NCI-H2107 (cell line): ENCODE data around the gene ETFB.

Experiments used
- DNase-seq: peaks from one replicate; lab custom pipeline; 2025; lab: John Stamatoyannopoulos, UW

ETFB gene

DNA sequence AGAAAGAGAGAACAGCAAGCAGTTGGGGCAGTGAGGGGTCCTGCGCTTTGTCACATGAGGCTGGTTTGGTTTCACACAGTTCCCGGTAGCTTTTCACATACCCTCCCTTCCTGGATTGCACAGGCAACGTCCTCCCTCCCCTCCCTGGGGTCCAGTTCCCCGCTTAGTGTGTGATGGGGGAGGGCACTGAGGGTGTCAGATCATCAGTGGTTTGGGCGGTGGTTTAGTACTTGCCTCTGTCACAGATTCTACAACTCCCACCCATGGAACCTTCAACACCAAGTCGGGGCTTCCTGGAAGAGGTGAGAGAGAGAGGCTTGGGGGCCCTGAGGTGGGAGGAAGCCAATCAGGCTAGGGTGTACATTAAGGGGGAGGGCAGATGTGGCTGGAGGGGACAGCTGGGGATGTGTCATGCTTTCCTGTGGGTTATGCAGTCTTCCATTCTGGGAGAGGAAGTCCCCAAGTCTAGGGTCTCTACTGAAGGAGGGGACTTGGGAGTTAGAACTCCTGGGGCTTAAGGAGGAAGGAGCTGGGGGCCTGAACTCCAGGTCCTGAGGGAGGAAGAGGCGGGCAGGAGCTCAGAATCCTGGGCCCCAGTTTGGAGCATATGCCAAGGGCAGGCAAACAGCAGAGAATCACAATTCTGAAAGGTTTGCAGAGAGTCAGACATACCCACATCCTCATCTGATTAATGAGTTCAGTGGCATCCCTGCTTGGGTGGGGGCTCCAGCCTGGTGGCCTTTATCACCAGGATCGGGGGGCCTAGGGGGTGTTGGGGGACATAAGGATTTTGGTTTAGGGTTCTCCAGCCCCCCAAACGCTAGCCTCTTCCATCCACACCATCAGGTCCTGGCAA is 6.7 kb upstream of the ETFB start, which contains the start of gene NKG7:
Gene NKG7 (minus strand): TSS at position 6 of the 856 bp plus-strand sequence. CDS start 119 bp downstream, outside the sequence.
- DNase-seq: no peak

DNA sequence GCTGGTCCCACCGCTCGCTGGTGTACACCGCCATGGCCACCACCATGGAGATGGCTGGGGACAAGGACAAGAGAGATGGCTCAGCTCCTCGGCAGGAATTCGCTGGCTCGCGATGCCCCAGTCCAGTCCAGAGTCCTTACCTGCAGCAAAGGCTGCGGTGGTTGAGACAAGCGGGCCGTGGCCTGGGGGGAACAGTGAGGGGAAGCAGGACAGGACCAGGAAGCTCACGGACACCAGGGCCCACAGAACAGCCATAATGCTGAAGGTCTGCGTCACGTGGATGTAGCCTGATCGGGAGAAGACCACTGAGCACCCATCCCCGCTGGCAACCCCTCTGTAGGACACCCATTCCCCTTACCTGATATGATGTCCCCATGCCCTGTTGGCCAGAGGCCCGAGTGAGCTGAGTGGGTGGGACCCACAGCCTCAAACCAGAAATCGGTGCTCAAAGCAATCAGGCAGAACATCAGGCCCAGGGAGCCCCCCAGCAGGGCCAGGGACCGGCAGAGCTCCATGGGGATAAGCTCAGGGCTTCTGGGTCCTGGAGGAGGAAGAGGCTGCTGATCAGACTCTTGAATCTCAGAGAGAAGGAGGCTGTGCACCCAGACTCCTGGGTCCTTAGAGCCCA is 5.9 kb upstream of the ETFB start:
- DNase-seq: no peak

DNA sequence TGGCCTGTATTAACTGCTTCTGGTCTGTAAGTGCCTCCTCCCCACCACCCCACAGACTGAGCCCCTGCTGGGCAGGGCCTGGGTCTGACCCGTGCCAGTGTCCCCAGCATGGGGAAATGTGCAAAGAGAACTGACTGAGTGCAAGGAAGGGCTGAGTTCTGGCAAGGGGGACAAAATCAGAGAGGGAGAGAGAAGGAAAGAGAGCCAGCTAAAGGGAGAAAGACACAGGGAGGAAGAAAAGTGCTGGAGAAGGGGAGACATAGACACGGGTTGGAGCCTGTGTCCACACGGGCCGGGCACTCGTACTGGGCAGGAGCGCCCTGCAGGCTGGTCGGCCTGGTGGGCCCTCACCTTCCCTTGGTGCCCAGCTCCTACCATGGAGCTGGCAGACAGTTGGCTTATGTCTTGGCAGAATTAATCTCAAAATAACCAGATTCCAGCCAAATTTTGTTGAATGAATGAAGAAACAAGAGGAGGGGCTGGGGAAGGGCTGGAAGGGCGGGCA is 5.0 kb upstream of the ETFB start:
- DNase-seq: no peak

DNA sequence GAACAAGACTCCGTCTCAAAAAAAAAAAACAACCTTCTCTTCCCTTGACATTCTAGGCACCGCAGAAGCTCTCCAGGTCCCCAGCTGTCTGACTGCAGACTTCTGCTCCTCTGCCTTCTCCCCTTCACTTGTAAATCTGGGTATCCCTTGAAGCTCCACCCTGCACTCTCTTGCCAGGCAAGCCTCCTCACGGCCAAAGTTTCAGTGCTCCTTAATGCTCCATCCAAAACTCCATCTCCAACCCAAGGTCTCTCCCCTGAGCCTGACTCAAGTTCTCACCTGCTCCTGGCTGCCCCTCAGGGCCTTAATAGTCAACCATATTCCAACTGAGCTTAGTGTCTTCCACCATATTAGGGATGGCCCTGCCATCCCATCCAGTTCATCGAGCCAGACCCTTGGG is 4.0 kb upstream of the ETFB start:
- no peak for DNase-seq

DNA sequence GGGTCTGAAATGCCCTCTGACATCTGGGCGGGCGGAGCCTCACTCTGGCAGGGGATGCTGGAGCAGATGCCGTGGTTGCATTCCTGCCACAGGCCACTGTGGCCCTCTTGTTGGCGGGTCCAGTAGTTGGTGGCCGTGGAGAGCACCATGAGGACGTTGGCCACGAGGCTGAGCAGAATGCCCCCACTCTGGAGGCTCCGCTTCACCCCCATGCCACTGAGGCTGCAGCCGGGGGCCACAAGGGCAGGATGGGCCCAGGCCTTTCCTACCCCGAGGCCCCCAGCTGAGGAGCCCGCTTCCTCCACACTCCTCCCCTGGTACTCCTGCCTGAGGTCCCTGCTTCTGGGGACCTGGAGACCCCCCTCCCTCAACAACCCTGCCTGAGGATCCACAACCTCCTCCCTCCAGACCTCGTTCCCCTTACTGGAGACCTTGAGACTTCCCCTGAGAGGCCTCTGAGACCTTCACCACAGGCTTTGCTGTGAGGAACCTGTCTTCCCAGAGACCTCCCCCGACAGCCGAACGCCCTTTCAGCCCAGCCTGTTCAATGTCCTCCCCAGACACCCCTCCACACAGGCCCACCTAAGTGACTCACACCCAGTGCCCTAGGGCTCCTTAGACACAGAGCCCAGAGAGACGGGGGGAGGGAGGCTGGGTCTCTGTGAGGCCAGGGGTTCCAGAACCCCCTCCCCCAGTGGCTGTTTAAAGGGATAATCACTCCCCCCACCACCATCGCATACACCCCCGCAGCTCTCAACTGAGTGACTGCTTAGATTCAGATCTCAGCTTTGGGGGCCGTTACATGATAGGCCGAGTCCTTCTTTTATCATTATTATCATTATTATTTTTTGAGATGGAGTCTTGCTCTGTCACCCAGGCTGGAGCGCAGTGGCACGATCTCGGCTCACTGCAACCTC is 2.4 kb upstream of the ETFB start, which contains the start of gene CLDND2:
Gene CLDND2 (minus strand): TSS at position 638 of the 917 bp plus-strand sequence. CDS start 426 bp downstream, at position 212.
- DNase-seq: no peak

DNA sequence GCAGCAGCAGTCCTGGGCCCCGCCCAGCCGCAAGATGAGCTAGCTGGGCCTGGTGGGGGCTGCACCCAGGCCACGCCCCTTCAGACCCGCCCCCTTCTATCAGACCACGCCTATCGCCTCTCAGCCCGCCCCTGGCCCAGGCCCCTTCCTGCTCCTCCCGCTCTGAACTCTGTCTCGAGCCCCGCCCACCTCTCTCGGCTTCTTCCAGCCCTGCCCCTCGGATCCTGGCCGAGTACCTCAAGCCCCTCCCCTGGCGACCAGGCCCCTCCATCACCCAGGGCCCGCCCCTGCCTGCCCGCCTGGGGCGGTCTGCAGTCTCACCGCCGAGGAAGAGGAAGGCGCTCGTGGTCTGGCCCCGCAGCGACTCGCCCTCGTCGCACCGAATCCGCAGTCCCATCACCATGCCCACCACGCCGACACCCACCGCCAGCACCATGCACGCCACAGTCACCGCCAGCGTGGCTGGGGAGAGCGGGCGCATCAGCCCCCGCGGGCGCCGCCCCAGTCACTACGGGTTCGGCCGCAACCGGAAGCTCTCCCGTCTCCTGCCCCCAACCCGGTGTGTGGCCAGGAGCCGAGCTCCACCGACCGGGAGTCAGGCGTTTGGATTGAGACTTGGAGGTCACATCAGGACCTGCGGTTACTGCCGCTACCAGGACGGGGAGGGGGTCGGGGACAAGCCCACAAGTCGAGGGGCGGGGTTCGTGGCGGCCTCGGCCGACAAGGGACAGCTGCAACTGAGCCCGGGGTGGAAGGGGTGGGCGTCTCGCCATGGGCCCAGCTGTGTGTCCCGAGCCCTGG is 1.6 kb upstream of the ETFB start:
- peak; percentile 89 for DNase-seq

DNA sequence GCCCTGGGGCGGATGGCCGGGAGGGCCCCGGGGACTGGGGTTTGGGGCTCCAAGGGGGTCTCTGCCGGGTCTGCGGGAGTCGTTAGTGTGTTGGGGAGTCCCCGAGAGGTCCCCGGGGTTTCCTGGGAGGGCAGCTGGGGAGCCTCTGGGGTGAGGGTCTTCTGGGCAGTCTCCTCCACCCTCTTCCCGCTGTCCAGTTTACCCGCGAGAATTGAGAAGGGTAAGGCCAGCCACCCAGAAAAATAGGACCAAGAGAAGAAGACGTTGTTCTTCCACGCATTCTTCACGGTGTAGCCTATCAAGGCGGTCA is 1.0 kb upstream of the ETFB start:
- no peak for DNase-seq

DNA sequence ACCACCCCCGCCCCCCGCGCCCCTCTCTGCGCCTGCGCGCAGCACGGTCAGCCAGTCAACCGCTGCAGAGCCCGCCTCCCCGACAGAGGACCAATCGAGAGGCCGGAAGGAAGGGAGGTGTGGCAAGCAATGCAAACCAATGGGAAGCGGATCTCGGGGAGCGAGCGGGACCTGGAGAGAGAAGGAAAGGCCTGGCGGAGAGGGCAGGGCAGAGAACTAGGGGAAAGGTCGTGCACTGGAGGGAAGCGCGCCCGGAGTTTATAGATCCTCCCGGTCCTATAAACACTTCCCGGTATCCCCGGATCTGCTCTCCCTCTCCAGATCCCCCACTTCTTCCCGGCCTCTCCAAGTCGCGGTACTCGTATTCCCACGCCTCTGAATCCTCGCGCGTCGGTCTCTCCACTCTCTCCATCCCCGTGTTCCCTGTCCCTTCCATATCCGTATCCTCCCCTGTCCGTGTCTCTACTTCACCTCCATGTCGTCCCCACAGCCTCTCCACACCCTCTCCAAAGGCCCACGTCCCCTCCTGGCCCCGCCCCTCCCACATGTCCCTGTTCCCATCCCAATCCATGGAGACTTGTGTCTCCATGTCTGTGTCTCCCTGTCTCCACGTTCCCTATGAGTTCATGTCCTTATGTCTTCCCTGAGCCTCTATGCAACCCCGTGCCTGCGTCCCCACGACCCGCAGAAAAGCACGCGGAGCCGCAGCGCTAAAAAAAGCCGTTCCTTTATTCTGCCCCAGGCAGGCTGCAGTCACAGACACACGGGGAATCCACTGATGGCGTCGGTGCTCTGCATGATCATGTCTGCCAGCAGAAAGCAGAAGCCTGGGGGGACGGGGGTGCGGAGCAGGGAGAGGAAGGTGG is 434 bp upstream of the ETFB start:
- DNase-seq: peak; percentile 90

DNA sequence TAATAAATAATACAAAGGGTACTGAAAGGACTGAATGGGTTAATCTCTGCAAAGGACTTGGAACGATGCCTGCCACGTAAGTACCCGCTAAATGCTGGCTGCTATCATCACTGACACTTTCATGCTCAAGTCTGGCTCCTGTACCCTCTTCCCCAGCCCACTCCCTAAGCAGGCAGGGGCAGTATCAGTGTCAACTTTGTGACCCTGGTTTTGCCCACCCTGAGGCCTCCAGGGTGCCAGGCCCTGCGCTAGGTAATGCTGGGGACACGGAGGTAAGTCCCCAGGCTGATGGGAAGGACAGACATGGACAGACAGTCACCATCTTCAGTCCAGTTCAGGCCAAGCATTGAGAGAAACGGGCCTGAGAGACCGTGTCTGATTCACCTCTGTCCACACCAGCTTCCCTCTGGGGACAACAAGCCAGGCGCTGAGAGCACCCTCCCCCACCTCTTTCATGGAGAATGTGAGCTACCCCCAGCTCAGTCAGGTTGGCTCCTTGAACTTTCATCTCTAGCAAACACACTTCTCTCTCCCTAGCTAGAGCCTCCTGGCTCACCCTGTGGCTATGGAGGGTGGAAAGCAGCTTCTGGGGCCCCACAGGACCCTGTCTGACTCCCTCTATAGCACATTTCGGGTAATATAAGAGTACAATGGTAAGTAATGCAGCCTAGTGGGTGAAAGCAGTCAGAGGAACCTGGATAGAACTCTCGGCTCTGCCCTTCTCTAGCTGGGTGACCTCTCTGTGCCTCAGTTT is 800 bp downstream of the ETFB start:
- DNase-seq: no peak

DNA sequence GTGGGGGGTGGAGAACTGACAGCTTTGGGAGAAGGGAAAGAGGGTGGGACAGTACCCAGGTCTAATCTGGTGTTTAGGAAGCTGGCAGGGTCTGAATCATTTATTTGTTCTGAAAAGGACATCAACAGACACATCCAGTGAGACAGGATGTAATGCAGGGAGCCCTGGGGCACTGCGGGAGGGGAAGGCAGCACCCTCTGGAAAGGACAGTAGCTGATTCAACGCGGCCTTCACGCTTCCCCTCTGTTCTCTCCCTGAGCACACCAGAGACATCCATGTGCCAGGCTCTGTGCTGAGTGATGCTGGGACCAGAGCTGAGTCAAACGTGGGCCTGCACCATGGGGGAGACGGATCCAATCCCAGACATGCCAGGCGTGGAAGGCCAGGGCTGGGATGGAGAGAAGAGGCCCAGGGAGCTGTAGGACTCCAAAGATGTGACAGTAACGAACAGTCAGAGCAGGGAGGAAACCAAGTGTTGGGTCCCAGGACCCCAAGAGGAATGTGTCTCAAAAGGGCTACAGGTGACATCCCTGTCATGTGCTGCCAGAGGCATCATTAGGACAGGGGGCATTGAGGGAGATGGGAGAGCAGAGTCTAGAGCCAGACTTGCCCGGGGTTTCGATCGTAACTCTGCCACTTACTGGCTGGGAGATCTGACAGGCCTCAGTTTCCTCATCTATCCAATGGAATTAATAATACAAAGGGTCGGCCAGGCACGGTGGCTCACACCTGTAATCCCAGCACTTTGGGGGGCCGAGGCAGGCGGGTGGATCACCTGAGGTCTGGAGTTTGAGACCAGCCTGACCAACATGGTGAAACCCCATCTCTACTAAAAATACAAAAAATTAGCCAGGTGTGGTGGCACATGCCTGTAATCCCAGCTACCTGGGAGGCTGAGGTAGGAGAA is 1.7 kb downstream of the ETFB start:
- DNase-seq: no peak

DNA sequence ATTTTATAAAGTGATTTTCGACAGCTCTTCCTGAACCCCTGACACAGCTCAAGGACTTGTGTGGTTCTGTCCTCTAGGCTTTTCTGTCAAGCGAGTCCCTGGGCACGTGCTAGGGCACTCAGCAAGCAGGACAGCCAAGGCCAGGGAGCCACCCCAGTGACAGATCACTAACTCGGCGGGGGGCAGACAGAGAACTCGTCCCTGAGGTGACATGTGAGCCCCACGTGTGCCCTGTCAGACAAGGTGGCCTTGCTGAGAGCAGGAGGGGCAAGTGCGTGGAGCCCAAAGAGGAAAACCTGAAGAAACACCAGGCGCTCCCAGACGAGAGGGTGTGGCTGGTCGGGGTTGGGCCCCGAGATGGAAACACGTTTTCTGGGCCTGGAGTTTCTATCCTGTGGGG is 4.9 kb downstream of the ETFB start:
- no peak for DNase-seq

DNA sequence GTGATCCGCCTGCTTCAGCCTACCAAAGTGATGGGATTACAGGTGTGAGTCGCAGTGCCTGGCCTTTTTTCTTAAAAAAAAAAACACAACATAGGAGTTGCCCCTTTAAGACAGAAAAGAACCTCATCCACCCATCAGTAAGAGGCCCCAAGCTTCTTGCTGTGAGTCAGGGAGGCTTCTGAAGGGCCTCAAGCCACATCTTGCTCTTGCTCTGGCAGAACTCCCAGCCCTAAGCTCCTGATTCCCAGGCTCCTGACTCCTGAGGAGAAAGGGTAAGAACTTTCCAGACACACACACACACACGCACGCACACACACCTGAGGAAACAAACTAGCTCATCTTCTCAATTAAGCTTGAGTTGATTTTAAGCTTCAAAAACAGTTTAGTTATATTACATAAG is 6.9 kb downstream of the ETFB start:
- no peak for DNase-seq

DNA sequence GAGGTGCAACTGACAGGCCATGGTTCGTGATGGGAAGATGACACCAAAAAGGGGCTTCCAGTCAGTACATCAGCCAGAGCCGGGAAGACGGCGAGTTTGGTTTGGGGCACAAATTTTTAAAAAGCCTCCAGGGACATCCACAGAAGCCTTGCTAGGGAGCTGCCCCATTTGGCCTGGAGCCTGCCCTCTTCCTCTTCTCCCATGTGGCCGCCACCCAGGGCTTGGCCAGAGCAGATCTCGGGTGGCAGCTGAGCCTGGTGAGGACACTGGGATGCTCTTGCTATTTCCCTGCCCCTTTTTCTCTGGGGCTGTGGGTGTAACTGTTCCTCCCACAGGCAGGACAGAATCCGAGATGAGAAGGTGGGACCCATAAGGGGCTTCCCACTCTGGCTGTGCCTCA is 8.2 kb downstream of the ETFB start:
- DNase-seq: no peak

DNA sequence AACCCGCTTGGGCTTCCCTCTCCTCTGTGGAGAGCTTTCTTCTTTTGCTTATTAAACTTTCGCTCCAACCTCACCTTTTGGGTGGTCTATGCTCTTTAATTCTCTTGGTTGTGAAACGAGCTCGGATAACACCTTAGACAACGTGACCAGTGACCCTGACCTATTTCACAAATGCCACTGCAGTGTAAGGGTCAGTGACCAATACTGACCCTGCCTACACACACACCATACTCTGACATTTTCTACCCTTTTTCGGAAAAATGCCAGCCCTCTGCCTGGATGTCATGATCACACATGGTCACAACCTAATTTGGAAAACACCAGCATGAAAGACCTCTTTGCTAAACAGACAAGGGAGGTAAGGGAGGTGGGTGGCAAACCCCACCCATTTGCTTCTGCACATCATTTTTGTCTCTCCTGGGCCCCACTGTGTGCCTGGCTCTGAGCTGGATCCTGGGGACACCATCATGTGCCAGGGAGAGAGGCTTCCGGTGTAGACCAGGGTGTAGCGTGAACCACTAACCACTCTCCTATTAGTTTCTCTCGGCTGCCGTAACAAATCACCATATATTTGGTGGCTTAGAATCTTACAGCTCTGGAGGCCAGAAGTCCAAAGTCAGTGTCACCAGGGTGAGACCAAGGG is 9.9 kb downstream of the ETFB start:
- DNase-seq: no peak

DNA sequence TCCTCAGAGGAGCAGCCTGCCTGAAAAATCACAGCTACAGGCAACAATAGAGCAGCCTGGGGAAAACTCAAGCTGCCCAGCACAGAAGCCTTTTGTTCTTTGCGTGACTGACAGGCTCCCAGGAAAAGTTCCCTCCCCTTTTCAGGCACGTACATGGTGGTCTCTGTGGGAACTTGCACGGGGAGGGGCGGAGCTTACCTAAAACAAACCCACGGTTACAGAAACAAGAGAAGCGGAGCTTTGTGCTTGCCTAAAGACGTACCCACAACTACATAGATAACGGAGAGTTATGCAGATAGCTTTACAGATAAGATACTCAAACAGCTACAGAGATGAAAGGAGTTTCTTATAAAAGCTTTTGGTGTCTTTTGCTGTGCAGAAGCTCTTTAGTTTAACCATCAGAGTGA is 11.4 kb downstream of the ETFB start:
- DNase-seq: no peak

DNA sequence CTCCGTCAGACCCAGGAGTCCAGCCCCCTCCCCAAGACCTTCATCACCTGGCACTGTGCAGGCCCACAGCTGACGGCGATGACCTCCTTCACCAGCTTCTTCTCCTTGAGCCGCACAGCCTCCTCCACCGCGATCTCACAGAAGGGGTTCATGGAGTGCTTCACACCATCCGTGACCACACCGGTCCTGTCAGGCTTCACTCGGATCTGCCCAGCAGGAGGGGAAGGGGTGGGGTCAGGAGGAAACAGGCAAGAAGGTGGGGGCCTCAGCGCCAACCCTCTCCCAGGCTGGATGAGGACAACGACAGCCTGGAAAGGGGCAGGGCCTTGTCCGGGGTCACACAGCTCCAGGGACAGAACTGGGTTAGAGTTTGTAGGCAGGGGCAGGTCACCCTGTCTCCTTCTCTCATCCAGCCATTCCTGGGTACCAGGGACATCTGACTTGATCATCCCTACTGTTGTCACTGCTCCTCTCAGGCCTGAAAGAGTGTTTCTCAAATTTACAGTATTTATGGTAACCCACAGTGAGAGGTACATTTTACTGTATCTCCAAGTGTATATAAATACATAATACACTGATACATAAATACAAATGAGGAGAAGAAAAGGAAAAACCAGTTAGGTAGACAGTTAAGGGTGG is 12.0 kb downstream of the ETFB start:
- no peak for DNase-seq

DNA sequence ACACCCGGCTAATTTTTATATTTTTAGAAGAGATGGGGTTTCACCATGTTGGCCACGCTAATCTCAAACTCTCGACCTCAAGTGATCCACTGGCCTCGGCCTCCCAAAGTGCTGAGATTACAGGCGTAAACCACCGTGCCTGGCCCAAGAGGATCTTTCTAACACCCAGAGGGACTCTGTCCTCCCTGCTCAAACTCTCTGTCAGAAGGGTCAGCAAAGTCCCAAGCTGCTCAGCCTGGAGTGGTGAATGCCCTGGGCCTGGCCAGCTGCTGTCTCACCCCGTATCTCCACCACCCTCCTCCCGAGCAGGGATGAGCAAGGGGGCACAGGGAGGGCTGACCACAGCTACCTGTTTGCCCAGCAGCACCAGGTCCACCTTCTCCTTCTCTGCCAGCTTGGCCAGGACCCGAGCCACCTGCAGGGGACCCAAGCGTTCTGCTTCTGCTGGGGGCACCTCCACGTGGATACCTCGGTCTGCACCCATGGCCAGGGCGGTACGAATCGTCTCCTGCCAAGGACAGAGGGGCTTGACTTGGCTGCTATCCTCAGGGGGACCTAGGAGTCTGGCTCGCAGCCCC is 13.3 kb downstream of the ETFB start:
- DNase-seq: no peak
